Prostate gland (tissue), 2 donors: ENCODE data around the gene PCDHGB6. TPM values are rescaled to one million over a fixed set of nuclear protein-coding genes. Genes with fewer than 3 reads are reported as not detected.
"Not testable (repeated sequence)": the region's sequence is repeated elsewhere in the genome, so short reads cannot be mapped to it uniquely, and the experiment has no call there.

Source experiments
- DNase-seq: peaks from one replicate; pipeline ENCODE4 v3.0.0-alpha.2; 2019; ENCODE audit warnings: low spot score
- H3K27ac ChIP-seq, 2 donors: fragments of 200-600 bp; sonication (generic); 2 replicates each; pipeline ENCODE4 v1.5.1; 2017 to 2019
- H3K27me3 ChIP-seq: fragments of 200-600 bp; sonication (generic); replicated peaks from 2 replicates; pipeline ENCODE4 v1.5.1; 2019; ENCODE audit not compliant: insufficient read depth
- H3K36me3 ChIP-seq, 2 donors: fragments of 200-600 bp; sonication (generic); 1 replicate in 1 of 2; 2 replicates in 1 of 2; pipeline versions ENCODE4 v1.5.1 to v1.8.1; 2017 to 2019
- H3K4me1 ChIP-seq: fragments of 200-600 bp; sonication (generic); replicated peaks from 2 replicates; pipeline ENCODE4 v1.5.1; 2019
- H3K4me3 ChIP-seq, 2 donors: fragments of 200-600 bp; sonication (generic); 2 replicates each; pipeline ENCODE4 v1.5.1; 2017 to 2019
- H3K9me3 ChIP-seq: fragments of 200-600 bp; sonication (generic); 2 replicates; pipeline ENCODE4 v1.5.1; 2017
- POLR2A ChIP-seq: fragments of 450-650 bp; IDR thresholded peaks from one replicate; pipeline ENCODE4 v1.6.1; 2016; ENCODE audit warnings: antibody characterized with exemption, mild to moderate bottlenecking
- POLR2AphosphoS5 ChIP-seq: sonication (generic); formaldehyde crosslinking; IDR thresholded peaks from one replicate; pipeline ENCODE4 v1.6.1; 2017; ENCODE audit warnings: antibody characterized with exemption
- WGBS: methylation state at CpG from one replicate; pipeline ENCODE4 v1.1.5; 2018; 5-methylcytosine and 5-hydroxymethylcytosine counted together
- intact Hi-C: fragments of 100-400 bp; cut with DNase I; formaldehyde crosslinking; loops from one replicate; pipeline ENCODE4 v1.14.2; 2022
- total RNA-seq, 2 donors: library from RNA; depleted of rRNA; stranded (reverse); fragments of >200 nt; gene quantifications; one replicate each; pipeline ENCODE4 v1.1.0, GENCODE V29; 2016
- TF ChIP-seq, protein P1 (sequence below), 4 experiments: fragments of 200-600 bp in 2 of 4; fragments of 450-650 bp in 2 of 4; sonication (generic) in 2 of 4; IDR thresholded peaks; 1 replicate in 3 of 4; 2 replicates in 1 of 4; pipeline ENCODE4 v1.5.1; 2016 to 2019; ENCODE audit warnings: antibody characterized with exemption in 4 of 4, mild to moderate bottlenecking in 2 of 4, moderate library complexity in 2 of 4

PCDHGB6 gene
- total RNA-seq, 2 donors from 2014 or later, result 5.2 to 11.0 TPM

DNA sequence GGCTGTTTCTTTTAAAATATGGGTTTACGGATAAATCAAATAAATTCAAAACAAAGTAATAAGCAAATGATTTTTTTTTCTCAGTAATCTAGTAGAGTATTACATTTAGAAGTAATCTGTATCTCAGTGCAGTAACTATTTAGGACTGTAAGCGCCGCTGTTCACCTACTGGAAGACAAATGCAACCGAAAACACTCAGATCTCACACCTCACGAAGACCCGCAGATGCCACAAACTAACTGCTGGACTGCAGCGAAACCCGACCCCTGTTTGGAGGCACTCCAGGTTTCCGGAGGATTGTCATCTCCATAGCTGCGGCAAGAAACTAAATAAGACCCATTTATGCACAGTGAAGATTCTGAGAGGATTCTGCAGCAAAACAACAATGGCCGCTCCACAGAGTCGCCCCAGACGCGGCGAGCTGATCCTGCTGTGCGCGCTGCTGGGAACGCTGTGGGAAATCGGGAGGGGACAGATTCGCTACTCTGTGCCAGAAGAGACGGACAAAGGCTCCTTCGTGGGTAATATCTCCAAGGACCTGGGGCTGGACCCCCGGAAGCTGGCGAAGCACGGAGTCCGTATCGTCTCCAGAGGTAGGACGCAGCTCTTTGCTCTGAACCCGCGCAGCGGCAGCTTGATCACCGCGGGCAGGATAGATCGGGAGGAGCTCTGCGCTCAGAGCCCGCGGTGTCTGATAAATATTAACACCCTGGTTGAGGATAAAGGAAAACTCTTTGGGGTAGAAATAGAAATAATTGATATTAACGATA, 15.2 kb upstream of the PCDHGB6 start, which contains the start of gene PCDHGA8:
TSS of gene PCDHGA8 (plus strand) at position 205 of the 770 bp plus-strand sequence. CDS start at position 386, 181 bp downstream.
- H3K4me1 ChIP-seq, result no peaks in the 10 kb centered on the region
- H3K9me3 ChIP-seq, result no peaks in the 10 kb centered on the region
- no peak within 1 kb of the TSS for H3K4me3 ChIP-seq
- intact Hi-C loops, result no loop called here
- H3K27ac ChIP-seq, result no peak within 1 kb of the TSS
- TF ChIP-seq POLR2AphosphoS5 (no peak), POLR2A (no peak)
- TF ChIP-seq, protein P1, sequence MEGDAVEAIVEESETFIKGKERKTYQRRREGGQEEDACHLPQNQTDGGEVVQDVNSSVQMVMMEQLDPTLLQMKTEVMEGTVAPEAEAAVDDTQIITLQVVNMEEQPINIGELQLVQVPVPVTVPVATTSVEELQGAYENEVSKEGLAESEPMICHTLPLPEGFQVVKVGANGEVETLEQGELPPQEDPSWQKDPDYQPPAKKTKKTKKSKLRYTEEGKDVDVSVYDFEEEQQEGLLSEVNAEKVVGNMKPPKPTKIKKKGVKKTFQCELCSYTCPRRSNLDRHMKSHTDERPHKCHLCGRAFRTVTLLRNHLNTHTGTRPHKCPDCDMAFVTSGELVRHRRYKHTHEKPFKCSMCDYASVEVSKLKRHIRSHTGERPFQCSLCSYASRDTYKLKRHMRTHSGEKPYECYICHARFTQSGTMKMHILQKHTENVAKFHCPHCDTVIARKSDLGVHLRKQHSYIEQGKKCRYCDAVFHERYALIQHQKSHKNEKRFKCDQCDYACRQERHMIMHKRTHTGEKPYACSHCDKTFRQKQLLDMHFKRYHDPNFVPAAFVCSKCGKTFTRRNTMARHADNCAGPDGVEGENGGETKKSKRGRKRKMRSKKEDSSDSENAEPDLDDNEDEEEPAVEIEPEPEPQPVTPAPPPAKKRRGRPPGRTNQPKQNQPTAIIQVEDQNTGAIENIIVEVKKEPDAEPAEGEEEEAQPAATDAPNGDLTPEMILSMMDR (IDR thresholded peaks at IDR 0.05), result no peak
- H3K27me3 ChIP-seq, result peaks cover 6% of the 10 kb centered on the region
- 26% methylated on average over 38 of the region's 38 CpGs for WGBS
- DNase-seq, result no peak
- no peaks in the 10 kb centered on the region for H3K36me3 ChIP-seq

DNA sequence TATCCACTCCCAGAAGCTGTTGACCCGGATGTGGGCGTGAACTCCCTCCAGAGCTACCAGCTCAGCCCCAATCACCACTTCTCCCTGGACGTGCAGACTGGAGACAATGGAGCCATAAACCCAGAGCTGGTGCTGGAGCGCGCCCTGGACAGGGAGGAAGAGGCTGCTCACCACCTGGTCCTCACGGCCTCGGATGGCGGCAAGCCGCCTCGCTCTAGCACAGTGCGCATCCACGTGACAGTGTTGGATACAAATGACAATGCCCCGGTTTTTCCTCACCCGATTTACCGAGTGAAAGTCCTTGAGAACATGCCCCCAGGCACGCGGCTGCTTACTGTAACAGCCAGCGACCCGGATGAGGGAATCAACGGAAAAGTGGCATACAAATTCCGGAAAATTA, 14.6 kb upstream of the PCDHGB6 start:
- H3K9me3 ChIP-seq, result no peaks in the 10 kb centered on the region
- H3K4me3 ChIP-seq, result no peak overlapping the region
- 35% methylated on average over 21 of the region's 21 CpGs for WGBS
- no peak for TF ChIP-seq POLR2A
- TF ChIP-seq, protein P1 (IDR thresholded peaks at IDR 0.05), result no peak
- no peak for TF ChIP-seq POLR2AphosphoS5
- no peak for DNase-seq
- H3K27me3 ChIP-seq, result peaks cover 6% of the 10 kb centered on the region
- no peaks in the 10 kb centered on the region for H3K4me1 ChIP-seq
- intact Hi-C loops, result no loop called here
- H3K27ac ChIP-seq, result no peak overlapping the region
- no peaks in the 10 kb centered on the region for H3K36me3 ChIP-seq

DNA sequence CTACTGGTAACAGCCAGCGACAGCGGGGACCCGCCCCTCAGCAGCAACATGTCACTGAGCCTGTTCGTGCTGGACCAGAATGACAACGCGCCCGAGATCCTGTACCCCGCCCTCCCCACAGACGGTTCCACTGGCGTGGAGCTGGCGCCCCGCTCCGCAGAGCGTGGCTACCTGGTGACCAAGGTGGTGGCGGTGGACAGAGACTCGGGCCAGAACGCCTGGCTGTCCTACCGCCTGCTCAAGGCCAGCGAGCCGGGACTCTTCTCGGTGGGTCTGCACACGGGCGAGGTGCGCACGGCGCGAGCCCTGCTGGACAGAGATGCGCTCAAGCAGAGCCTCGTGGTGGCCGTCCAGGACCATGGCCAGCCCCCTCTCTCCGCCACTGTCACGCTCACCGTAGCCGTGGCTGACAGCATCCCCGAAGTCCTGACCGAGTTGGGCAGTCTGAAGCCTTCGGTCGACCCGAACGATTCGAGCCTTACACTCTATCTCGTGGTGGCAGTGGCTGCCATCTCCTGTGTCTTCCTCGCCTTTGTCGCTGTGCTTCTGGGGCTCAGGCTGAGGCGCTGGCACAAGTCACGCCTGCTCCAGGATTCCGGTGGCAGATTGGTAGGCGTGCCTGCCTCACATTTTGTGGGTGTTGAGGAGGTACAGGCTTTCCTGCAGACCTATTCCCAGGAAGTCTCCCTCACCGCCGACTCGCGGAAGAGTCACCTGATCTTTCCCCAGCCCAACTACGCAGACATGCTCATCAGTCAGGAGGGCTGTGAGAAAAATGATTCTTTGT, 13.2 kb upstream of the PCDHGB6 start:
- H3K4me1 ChIP-seq, H3K9me3 ChIP-seq, H3K4me3 ChIP-seq, DNase-seq, H3K27me3 ChIP-seq, H3K27ac ChIP-seq, intact Hi-C loops, H3K36me3 ChIP-seq: not testable (repeated sequence)
- 29% methylated on average over 40 of the region's 53 CpGs for WGBS

DNA sequence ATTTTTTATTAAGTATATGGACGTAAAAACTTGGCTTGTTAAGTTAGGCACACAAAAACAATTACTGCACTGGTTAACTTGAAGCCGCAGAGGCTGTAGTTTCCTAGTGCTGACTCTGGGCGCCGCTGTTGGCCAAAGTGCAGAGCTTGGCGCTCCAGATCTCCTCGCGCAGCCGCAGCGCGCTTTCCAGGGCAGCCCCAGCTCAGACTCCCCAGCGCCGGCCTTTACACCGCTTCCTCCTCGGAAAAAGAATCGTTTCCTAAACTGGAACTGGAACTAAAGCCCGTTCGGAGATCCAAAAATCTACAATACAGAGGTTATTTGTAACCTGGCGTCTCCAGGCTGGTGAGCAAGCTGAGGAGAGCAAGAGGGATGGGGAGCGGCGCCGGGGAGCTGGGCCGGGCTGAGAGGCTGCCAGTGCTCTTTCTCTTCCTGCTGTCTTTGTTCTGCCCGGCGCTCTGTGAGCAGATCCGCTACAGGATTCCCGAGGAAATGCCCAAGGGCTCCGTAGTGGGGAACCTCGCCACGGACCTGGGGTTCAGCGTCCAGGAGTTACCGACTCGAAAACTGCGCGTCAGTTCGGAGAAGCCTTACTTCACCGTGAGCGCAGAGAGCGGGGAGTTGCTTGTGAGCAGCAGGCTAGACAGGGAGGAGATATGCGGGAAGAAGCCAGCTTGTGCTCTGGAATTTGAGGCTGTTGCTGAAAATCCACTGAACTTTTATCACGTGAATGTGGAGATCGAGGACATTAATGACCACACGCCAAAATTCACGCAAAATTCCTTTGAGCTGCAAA, 9.9 kb upstream of the PCDHGB6 start, which contains the start of gene PCDHGB5:
TSS of gene PCDHGB5 (plus strand) at position 192 of the 796 bp plus-strand sequence. CDS start at position 373, 181 bp downstream.
- H3K36me3 ChIP-seq, H3K27me3 ChIP-seq, DNase-seq, intact Hi-C loops, H3K27ac ChIP-seq, H3K9me3 ChIP-seq, H3K4me1 ChIP-seq: not testable (repeated sequence)
- peak within 1 kb of the TSS in 1 of 2 donors; percentile 28 for H3K4me3 ChIP-seq
- TF ChIP-seq, protein P1 (IDR thresholded peaks at IDR 0.05), result peak in 3 of 4 experiments; percentile 40 to 54 (median 48)
- 6% methylated on average over 25 of the region's 43 CpGs for WGBS

DNA sequence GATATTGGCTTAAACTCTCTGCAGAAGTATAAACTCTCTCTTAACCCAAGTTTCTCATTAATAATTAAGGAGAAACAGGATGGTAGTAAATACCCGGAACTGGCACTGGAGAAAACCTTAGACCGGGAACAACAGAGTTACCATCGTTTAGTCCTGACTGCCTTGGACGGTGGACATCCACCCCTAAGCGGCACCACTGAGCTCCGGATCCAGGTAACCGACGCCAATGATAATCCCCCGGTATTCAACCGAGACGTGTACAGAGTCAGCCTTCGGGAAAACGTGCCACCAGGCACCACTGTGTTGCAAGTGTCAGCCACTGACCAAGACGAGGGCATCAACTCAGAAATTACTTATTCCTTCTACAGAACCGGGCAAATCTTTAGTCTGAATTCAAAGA, 9.2 kb upstream of the PCDHGB6 start:
- intact Hi-C loops, result no loop called here
- Histone ChIP-seq H3K36me3 (no peaks in the 10 kb centered on the region), H3K4me1 (no peaks in the 10 kb centered on the region), H3K27ac (no peak overlapping the region), H3K27me3 (peaks cover 2% of the 10 kb centered on the region), H3K4me3 (no peak overlapping the region), H3K9me3 (peaks cover 10% of the 10 kb centered on the region)
- 22% methylated on average over 15 of the region's 15 CpGs for WGBS
- TF ChIP-seq POLR2A, result no peak
- no peak for TF ChIP-seq POLR2AphosphoS5
- TF ChIP-seq, protein P1 (IDR thresholded peaks at IDR 0.05), result no peak
- no peak for DNase-seq
